NCI-H510A treated with DMSO at 0.1 percent for 48 hours (cell line): ENCODE measurements around the gene BRIP1.
"Not testable (repeated sequence)": the region's sequence is repeated elsewhere in the genome, so short reads cannot be mapped to it uniquely, and the experiment has no call there.

ENCODE experiments used
- DNase-seq: peaks from one replicate; lab custom pipeline; 2025; lab: John Stamatoyannopoulos, UW

Gene BRIP1

DNA sequence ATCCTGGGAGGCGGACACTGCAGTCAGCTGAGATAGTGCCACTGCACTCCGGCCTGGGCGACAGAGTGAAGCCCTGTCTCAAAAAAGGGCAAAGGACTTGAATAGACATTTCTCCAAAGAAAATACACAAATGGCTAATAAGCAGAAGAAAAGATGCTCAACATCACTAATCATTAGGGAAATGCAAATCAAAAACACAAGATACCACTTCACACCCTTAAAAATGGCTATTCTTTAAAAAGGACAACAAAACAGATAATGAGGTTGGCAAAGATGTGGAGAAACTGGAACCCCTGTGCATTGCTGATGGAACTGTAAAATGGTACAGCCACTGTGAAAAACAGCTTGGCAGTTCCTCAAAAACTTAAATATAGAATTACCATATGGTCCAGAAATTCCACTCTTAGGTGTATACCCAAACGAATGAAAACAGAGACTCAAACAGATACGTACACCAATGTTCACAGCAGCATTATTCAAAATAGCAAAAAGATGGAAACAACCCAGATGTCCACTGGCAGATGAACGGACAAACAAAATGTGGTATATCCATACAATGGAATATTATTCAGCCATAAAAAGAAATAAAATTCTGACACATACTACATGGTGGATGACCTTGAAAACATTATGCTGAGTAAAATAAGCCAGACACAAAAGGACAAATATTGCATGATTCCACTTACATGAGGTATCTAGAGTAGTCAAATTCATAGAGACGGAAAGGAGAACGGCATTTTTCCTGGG lies 35.5 kb downstream of the BRIP1 start:
- DNase-seq: no peak

DNA sequence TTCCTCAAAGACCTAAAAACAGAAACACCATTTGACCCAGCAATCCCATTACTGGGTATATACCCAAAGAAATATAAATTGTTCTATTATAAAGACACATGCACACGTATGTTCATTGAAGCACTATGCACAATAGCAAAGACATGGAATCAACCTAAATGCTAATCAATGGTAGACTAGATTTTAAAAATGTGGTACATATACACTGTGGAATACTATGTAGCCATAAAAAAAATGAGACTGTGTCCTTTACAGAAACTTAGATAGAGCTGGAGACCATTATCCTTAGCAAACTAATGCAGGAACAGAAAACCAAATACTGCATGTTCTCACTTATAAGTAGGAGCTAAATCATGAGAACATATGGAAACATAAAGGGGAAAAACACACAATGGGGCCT lies 36.5 kb downstream of the BRIP1 start:
- DNase-seq: not testable (repeated sequence)

DNA sequence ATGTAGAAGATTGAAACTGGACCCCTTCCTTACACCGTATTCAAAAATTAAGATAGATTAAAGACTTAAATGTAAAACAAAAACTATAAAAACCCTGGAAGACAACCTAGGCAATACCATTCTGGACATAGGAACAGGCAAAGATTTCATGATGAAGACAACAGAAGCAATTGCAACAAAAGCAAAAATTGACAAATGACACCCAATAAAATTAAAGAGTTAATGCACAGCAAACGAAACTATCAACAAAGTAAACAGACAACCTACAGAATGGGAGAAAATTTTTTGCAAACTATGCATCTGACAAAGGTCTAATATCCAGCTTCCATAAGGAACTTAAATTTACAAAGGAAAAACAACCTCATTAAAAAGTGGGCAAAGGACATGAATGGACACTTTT lies 37.1 kb downstream of the BRIP1 start:
- not testable (repeated sequence) for DNase-seq

DNA sequence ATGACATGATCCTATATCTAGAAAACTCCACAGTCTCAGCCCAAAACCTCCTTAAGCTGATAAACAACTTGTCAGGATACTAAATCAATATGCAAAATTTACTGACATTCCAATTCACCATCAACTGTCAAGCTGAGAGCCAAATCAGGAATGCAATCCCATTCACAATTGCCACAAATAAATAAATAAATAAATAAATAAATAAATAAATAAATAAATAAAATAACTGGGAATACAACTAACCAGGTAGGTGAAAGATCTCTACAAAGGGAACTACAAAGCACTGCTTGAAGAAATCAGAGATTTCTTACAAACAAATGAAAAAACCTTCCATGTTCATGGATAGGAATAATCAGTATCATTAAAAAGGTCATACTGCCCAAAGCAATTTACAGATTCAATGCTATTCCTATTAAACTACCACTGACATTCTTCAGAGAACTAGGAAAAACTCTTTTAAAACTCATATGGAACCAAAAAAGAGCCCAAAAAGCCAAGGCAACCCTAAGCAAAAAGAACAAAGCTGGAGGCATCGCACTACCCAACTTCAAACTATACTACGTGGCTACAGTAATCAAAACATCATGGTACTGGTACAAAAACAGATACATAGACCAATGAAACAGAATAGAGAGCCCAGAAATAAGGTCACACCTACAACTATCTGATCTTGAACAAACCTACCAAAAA lies 37.7 kb downstream of the BRIP1 start:
- DNase-seq: no peak

DNA sequence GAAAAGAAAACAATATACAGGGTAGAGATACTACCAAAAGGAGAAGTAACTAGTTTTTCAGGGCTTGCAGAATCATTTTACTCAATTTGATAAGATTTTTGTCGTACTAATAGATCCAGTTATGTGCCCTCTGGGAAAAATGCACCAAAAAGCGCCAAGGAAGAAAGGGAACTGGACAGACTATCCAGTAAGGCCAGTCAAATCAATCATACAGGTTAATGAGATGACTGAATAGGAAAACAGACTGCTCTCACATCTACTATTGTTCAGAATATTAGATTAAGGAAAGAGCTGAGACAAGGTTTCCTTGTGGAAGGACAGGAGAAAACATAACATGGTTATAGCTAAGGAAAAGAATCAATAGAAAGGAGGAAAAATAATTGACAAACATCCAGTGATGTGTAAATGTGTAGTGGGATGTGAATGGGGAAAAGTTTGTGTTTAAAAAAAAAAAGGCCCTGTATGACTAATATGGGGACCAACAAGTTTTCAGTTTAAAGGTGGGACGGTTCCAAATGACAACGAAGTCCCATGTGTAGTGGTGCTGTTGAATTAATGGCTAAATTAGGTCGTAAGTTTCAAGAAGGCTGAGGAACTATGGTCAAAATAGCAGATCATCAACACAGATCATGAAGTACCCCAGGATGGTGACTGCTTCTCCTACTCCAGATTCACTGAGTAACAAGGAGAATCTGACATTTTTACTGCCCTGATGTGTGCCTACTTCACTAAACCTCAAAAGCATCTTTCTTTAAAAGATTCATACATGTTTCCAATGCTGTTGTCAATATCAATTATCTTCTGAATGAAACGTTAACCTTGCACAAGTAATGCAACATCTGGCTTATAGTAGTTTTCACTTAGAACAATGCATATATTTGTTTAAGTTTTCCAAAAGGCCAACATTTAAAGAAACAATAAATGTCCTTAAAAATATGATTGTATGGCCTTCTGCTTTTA lies 40.7 kb downstream of the BRIP1 start:
- no peak for DNase-seq

DNA sequence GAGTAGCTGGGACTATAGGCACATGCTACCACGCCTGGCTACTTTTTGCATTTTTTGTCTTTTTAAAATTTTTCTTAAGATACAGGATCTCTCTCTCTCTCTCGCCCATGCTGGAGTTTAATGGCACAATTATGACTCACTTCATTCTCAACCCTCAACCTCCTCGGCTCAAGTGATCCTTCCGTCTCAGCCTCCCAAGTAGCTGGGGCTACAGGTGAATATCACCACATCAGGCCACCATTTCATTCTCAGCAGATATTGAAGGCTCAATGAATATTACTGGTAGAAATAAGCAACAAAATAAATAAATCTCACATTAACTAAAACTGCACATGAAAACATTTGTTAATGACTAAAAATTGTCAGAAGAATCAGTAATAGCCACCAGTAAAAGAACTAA lies 41.7 kb downstream of the BRIP1 start:
- no peak for DNase-seq

DNA sequence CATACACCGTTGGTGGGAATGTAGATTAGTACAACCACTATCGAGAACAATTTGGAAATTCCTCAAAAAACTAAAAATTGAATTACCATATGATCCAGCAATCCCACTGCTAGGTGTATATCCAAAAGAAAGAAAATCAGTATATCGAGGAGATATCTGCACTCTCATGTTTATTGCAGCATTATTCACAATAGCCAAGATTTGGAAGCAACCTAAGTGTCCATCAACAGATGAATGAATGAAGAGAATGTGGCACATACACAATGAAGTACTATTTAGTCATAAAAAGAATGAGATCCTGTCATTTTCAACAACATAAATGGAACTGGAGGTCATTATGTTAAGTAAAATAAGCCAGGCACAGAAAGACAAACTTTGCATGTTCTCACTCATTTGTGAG lies 44.1 kb downstream of the BRIP1 start:
- not testable (repeated sequence) for DNase-seq

DNA sequence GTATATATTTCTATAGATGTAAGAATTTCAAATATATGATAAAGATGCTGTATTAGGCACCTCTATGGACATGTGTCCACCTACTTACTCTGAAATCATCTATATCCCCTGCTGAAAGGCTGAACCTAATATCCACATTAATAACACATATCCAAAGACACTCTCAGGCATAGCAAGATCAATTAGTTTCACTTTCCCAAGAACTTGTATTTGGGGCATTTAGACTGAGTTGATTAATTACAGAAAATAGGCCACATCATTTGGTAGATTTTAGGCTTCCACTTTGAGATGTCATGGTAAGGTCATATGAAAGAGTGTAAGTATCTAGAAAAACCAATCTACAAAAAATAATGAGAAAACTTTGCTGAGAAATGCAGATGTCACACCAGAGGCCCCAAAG lies 45.1 kb downstream of the BRIP1 start:
- no peak for DNase-seq

DNA sequence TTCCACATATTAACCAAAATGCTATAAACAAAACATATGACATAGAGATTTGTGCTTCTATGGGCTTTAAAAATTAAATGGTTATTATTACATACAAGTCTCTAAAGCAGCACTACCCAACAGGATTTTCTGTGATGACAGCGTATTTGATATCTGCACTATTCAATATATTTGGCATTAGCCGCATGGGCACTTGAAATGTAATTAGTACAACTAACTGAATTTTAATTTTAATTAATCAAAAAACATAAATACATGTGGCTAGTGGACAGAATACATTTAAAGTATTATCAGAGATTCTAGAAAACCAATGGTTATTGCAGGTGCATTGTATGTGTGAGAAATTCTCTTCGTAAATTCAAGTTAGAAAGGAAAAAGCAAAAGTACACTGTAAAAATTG lies 45.9 kb downstream of the BRIP1 start:
- no peak for DNase-seq

DNA sequence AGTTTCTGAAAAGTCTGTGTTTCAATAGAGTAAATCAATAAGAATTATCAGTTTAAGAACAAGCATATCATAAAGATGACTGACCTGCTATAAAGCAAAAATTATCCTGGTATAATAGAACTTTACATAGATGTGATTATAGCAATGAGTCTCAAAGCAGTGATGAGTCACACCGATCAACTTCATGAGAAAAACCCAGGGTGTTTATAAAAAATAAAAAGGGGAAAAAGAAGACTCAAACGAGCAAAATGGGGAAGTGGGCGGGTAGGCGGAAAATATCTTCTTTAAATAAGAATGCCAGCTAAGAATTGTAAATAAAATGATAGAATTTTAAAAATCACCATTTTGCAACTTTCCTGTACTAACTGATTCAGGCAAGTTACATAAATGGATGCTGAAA lies 46.8 kb downstream of the BRIP1 start:
- no peak for DNase-seq

DNA sequence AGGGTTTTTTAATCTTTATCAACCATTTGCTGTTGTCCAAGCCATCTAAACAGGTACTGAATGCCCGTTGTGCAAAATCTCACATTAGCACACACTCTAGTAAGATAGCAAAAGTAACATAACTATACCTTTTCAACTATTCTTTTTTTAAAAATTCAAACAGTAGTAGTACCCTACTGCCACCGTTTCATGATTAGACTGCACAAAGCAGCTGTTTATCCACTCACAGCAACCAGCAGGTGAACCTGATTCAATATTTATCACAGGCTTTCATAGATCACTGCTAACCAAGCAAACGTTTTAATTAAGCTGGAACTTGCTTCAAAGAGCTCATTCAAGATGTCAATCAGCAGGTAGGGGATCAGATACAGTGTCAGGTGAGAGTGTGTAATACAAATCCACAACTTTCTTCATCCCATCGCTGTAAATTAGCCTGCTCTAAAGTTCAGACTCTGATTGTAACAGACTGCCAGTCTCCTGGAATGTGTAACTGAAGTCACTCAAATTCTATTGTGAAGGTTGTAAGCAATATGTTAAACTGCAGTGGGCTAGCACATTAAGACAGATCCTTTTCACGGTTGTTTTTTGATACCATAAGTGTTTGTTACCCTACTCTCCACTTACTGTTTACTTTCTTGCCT lies 47.3 kb downstream of the BRIP1 start:
- peak; percentile 89 for DNase-seq

DNA sequence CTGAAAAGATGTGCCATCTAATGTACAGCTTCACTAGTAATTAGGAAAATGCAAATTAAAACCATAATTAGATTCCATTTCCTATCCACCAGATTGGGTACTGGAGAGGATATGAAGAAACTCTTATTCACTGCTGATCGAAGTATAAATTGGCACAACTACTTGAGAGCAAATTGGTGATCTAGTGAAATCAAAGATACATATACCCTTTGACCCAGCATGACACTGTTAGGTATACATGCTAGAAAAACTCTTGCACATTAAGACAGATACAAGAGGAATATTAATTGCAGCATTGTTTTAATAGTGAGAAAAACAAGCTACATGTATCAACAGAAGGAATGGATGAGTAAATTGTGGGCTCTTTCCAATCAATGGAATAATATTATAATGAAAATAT lies 48.8 kb downstream of the BRIP1 start:
- DNase-seq: no peak

DNA sequence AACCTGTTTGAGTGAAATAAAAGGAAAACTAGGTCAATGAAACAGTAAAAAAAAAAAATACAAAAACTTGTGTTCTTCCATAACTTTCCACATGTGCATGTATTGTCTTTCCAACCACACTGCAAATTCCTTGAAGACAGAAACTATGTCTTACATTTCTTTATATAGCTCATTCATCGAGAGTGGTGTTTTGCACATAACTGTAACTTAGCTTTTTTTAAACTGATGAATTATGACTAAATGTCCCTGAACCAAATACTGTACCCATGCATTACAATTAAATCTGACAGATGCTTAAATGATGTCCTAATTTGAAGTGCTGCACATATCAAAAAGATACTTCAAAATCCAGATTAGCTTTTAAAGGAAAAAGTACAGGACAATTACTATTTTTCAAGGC lies 50.1 kb downstream of the BRIP1 start:
- no peak for DNase-seq

DNA sequence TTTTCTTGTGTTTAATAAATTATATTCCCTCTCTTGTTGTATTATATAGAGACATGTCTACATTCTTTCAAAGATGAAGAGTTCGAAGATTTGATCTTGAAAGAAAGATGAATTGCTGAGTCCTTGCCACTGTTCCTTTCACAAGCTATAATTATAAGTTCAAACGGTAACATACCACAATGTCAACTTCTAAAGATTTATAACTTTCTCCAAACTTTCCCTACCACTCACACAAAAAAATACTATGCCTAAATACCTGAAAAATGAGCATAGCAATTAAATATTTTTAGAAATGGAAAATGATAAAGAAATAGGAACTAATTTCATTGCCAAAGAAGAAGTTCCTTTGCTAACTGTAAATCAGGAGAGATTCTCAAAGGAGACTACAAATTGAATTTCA lies 50.6 kb downstream of the BRIP1 start:
- no peak for DNase-seq

DNA sequence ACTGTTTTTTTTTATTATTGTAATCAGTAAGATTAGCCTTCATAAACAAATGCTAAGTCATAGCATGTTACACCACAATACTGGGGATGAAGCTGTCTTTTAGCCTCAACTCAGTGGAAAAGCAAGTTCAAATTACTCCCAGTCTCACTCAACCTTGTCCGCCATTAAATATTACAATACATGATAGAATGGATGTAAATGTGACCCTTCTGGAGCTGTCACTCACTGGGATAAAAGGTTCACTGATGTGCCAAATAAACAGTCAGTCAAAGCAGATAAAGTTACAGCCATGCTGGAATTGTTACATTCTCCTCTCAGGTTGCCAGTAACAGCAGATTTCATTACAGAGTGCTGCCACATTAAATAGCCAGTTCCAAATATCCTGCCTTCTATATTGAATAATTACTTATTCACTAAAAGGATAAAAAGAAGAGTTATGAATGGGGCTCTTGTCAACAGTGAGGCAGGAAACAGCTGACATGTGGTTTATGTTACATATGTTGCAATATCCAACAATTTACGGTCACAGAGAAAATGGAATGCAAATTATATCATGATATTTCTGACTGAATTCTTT lies 53.4 kb downstream of the BRIP1 start:
- DNase-seq: peak; percentile 73

DNA sequence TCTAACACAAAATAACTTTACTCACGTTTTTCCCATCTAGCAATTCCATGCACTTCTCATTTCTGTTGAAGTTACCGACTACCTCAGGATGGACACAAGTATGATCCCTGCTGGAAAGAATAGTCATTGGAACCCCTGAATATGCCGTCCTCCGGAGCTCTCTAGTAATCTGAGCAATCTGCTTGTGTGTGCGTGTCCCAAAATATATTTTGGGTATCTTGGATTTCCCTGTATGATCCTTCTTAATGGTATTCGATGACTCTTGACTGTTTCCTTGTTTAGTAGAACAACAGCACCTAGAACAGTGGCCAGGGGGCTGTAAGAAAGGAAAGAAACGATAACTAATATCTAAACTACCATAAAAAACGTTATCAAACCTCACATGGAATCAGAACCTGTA lies 54.9 kb downstream of the BRIP1 start:
- DNase-seq: no peak

DNA sequence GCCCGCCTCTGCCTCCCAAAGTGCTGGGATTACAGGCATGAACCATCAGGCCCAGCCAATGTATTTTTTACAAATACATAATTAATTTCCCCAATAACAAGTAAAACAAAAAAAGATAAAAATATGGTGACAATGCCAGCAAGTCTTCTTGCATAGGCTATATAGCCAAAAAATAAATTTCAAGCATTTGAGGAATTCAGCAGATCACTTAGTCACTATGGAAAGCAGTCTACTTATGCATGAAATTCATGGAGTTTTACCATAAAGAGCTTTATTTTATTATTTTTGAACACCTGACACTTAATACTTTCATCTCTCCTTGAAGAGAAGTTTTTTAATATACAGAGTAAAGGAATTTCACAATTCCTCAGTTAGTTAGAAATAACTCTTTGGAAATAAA lies 56.4 kb downstream of the BRIP1 start:
- no peak for DNase-seq

DNA sequence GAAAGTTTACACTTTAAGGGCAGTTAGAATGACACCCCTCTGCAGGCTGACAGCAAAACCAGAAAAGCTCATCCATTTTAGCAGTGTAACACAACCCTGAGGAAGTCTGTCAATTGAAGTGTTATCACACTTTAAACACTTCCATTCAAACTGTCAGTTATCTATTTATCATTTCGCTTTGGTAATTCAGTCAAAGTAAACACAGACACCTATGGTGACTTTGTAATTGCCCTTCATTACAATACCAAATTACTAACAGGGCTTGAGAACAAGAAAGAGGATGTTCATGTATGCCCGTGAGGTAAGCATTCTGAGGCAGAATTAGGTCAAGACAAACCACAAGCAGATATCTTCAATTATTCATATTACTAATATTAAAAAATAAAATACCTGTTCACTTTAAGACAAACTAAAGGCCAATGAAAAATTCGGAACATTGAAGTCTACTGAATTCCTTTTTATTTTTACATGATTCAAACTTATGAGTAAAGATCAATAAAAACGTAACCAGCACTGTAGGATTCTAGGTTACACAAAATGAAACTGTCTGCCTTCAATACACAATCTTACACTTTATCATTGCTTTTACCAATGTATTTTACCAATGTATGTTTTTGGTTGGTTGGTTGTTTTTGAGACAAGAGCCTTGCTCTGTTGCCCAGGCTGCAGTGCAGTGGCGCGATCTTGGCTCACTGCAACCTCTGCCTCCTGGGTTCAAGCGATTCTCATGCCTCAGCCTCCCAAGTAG lies 57.1 kb downstream of the BRIP1 start:
- DNase-seq: peak; percentile 30

DNA sequence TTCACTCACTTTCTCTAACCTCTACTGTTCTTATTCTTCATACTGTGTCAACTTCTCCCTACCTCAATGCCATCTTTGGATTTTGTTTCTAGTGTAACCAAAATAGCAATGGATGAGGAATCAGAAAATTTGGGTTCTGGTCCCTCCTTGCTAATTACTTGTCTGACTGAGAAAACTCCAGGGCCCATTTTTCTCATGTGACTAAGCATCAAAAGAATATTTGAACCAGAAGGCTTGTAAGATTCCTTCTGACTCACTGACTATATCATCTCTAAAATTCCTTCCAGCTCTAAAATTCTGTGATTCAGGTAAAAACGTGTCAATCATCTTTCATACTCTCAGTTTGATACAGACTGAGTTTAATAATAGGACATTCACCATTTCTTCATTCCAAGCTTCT lies 57.9 kb downstream of the BRIP1 start:
- no peak for DNase-seq

DNA sequence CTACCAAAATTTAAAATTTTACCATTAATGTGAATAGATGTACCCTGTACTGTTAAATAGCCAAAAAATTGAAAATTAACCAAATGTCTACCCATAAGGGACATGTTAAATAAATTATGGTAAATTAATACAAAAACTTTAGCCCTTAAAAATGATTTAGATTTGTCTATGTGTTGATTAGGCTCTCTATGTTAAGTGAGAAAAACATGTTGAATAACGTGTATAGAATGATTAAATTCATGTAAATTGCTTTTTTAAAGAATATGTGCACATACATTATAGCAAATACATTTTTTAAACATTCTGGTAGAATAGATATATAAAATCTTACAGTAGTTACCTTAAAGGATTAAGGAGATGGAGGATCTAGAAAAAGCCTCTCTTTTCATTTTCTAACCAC lies 59.5 kb downstream of the BRIP1 start:
- no peak for DNase-seq

DNA sequence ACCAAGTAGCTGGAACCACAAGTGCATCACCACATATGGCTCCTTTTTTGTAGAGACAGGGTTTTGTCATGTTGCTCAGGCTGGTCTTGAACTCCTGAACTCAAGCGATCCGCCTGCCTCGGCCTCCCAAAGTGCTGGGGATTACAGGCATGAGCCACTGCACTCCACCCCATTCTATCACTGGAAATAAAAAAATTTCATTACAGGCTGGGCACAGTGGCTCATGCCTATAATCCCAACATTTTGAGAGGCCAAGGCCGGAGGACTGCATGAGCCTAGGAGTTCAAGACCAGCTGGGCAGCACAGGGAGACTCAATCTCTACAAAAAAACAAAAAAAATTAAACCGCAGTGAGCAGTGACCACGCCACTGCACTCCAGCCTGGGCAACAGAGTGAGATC lies 60.1 kb downstream of the BRIP1 start:
- no peak for DNase-seq
